Activated CD4-positive, alpha-beta T cell treated with anti-CD3 and anti-CD28 coated beads, Interleukin-2, amount 50 U/mL, for 16 hours (primary cell): ENCODE measurements around the gene TIMP2.
"Not testable (repeated sequence)": the region's sequence is repeated elsewhere in the genome, so short reads cannot be mapped to it uniquely, and the experiment has no call there.

Experiments
- DNase-seq: peaks from one replicate; pipeline ENCODE4 v3.0.0-alpha.2; 2020

TIMP2 gene

DNA sequence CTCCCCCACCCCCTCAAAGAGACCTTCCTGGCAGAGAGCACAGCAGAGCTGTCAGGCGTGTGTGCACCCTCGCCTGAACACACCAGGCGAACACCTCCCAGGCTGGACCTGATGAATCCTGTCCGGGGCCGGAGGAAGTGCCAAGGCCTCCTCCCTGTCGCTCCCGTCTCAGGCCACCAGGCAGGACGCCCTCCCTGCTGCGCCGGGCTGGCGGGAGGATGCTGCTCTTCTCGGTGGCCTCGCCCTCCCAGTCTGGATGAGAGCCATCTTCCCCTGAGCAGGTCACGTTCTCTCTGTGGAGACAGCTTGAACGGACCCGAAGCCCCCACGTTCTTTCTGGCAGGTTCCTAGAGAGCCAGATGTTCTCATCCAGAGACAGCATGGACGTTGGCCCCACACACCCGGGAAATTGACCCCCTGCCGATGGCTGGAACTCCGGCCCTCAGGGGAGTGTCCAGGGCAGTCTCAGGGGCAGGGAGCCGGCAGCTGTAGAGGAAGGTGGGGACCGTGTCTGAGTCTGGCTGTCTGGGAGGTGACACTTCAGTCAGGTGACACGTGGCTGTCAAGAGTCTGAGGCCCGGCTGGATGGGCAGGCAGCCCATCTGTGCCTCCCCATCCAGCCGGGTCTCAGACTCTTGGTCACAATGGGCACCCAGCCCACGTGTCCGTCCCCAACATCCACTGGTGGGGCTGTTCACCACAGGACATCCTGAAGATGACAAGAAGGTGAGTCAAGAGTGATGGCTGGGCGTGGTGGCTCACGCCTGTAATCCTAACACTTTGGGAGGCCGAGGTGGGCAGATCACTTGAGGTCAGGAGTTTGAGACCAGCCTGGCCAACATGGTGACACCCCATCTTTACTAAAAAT is 5.0 kb upstream of the TIMP2 start:
- no peak for DNase-seq

DNA sequence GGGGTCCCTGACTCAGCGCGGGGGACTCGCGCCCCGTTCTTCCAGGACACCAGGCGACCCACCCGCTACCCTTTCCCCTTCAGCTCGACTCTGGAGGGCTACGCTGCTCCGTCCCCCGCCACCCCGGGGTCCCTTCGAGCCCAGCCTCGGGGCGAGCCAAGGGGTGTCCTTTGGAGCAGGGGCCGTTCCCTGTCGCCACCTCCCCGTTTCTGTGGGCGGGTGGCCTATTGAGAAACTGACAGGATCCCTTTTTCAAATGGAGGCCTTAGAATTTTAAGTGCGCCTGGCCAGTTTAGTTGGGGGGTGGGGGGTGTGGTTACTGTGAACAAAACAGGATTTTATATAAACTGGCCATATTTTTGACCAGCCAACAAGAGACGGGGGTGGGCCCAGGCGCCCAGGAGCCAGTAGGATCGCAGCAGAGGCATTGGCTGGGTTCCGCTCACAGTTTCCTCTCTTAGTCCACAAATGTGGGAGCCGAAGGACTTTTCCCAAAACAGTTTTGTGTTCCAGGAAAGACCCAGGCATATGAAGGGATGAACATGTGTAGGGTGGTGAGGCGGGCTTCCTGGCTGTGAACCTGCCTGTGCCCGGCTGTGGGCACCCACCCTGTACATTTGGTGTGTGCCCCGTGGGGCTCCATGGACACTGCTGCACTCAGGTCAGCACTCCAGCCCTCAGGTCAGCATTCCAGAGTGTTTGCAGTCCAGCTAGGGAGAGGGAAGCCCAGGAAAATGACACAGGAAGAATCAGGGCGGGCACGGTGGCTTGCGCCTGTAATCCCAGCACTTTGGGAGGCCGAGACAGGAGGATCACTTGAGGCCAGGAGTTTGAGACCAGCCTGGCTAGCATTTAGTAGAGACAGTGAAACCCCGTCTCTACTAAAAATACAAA is 722 bp upstream of the TIMP2 start:
- no peak for DNase-seq

DNA sequence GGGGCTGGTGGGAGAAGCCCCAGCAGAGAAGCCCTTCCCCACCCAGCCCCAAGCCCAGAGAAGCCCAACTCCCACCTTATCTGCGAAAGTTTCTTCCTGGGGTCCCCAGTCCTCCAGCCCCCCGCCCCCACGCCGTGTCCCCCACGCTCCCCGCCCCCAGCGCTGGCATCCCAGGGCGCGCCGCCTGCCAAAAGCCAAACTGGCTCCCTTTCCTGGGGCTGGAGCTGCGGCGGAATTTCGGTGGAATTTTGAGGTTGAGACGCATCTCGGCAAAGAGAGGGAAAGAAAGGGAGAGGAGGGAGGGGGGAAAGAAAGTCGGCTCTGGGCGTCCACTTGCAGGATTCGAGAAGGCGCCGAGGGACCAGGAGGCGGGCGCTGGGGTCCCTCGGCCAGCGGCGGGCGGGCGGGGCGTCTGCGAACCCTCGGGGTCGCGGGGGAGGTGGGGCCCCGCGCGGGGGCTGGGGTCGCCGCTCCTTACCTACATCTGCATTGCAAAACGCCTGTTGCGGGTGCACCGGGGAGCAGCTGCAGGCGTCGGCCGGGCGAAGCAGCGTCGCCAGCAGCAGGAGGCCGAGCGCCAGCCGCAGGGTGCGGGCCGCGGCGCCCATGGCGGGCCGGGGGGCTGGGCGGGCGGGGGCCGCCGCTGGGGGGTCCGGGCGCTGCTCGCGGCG is 571 bp downstream of the TIMP2 start:
- no peak for DNase-seq

DNA sequence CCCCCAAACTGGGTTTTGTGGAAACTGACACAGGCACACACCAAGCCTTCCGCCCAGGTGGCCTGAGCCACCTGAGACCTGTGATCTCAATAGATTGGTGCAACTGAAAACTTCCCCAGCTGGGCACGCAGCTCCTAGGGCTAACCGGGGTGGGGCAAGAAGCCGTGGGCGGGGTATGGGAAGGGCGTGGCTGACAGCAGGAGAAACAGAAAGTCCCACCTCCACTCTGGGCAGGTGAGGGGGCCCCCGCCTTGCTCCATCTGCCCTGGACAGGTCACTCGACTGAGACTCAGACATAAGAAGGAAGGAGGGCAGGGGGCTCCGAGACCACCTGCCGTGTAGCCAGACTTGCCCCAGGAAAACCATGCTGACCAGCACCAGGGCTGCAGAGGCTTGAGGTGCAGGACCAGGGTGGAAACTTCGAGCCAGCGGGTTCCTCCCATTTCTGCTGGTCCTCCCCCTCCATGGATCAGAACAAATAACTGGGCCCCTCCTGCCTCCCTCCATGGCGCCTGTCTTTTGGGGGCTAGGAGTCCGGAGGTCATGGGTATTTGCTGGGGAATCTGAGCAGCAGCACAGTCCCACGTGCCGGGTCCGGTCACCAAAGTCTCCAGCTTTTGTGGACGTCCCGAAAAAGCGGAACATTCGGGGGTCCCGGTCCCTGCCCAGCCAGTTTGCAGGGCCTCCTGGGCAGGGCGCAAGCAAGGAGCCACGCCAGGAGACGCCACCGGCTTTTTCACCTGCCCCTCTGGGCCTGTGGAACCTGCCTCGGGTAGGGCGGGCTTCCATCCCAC is 1.3 kb downstream of the TIMP2 start:
- peak; percentile 35 for DNase-seq

DNA sequence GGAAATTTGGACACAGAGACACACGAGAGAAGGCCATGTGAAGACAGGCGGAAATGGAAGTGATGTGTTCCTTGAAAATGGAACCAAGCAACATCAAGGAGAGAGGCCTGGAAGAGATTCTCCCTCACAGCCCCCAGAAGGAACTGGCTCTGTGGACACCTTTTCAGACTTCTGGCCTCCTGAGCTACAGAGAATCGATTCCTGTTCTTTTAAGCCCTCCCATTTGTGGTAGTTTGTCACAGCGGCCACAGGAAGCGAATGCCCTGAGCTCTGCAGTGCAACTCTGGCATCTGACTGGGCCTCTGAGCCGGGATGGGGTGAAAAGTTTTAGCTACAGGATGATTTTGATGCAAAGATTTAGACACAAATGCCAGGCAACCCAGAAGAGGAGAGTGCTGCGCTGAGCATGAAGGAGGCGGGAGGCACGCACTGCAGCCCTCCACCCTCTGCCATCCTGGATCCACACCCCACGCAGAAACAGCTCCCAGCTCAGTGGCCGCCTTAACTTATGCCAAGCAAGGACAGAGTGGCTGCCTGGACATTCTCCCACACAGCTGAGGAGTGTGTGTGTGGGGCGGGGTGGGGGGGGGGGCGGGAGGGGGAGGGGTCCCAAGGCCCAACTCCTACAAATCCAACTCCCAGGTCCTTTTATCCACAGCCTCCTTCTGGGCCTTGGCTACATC is 2.2 kb downstream of the TIMP2 start:
- DNase-seq: no peak

DNA sequence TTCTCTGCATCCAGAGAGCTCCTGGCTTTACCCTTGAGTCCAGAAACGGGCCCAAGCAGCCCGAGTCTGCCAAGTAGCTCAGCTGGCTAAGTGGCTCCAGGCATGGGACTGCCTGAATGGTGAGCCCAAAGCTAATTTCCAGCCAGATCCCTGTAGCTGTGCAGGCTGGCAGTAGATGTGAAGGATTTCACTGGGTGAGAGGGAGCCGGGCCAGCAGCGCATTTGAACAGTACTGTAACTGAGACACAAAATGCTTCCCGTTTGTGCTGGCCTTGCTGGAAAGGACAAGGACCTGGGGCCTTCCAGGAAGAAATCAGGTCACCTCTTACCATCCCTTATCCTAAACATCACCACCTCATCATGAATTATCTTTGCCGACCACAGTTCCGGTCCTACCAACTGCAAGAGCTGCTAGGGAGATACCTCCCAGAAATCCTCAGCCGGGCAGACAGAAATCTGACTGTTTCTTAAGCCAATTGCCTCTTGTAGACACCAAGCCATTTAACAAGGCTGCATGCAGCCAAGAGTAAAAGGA is 3.7 kb downstream of the TIMP2 start:
- DNase-seq: no peak

DNA sequence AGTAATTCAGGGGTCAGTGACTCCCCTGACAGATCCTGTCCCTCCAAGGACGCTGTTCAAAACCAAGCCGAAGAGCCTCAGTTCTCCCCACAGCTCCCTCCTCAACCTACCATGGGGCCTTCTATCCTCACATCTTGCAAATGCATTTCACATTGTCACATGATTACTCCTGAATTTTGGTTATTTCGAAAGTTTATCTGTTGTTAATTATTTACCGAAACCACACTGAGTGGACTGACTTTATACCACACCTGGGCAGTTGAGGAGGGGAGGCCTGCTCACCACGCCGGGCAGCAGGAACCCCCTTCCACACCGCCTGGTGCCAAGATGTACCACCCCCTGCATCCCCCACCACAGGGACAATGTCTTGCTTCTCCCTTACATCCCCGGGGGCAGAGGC is 4.7 kb downstream of the TIMP2 start:
- DNase-seq: no peak

DNA sequence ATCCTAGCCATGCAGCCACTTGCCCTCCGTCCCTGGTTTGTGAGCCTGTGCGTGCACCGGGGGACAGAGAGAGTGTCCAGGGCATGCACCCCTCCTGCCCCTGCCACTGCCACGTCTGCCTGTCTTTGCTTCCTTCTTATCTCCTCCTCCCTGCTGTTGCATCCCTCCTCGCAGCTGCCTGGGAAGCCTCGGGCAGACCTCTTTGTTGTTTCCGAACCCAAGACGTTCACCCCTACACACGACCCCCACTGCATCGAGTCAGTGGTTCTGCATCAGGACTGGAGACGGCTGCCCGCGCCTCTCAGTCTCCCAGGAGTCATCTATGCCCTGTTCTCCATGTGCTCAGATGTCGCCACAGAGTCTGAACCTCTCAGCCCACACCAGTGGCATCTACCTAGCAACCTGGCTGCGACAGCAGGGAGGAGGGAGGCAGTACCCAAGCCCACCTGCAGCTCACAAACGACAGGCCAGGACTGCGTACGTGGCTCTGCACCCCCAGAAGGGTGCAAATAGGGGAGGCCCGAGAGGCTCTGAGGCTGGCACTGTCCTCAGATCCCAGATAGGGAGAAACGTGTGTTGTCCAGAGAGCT is 5.2 kb downstream of the TIMP2 start:
- no peak for DNase-seq

DNA sequence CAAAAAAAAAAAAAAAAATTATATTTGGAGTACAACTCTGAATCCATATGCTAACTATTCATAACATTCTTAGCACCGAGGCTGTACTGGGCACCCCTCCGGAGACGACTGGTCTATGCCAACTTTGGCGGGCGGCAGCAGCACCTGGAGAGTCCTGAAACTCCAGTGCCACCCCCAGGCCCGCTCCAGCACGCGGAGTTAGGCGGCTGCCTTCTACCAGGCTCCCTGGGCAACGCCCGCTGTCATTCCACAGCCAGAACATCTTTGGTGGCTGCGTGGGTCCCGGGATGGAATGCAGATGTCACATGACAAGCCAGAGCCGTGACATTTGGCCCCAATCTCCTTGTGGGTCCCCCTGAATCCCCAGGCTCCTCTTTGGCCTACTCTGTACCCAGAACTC is 6.2 kb downstream of the TIMP2 start:
- no peak for DNase-seq

DNA sequence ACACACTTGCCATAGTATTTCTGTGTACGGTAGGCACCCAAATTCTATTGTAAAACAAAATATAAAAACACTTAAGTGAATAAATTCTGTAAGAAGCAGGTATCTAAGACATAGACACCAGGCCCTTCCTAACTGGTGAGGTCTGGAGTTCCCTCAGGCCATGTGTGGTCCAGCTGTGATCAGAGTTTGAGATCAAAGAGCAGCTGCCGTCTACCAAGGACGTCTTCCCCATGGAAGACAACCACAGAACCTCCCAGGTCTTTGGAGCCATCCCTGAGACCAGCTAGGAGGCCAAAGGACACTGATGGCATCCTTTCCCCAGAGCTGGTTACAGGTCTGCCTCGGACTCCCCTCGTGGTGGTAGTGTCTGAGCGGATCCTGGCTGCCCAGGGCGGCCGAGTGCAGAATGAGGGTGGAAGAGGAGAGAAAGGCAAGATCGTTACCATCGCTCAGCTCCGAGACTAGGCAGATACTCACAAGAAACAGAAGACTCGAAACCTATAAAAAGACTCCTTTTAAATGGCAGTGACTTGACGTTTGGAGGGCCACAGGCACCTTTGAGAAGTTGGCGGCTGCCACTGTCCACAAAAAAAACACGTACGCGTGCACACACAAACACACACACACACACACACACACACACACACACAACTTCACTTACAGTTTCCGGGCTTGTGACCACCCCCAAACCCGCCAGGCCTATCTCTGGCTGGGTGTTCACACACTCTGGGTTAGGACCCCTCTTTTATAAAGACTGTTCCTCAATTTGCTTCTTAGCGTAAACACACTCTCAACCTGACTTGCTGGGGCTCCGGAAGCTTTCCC is 7.5 kb downstream of the TIMP2 start:
- DNase-seq: no peak

DNA sequence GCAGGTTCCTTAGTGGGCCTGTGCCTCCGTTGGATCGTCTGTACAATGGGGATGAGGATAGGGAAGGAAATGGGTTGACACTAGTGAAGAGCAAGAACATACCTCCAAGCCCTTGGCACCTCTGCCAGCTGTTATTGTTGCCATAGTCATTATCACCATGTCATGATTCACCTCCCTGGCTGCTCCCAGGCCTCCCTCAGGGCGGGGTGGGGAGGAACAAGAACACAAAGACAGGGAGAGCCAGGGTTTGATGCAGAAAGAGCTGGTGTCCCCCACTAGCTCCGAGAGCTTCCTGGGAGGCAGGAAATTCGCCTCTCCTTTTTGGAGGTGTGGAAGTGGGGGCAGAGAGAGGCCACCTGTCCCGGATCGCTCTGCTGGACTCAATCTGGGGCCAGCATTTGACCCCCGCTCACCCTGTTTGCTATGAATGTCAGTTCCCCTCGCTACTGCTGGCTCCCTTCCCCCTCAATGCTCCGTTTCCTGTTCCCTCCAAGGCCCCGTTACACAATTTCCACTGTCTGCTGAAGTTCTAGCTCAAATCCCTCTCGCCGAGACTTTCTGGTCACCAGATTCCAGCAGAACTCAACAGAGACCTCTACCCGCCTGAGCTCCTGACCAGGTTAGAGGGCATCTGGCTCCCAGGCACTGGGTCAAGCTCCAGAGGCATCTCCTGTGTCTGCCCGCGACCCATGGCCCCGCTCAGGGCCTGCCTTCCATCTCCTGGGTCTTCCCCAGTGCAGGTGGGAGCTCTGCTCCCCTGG is 9.1 kb downstream of the TIMP2 start:
- DNase-seq: no peak

DNA sequence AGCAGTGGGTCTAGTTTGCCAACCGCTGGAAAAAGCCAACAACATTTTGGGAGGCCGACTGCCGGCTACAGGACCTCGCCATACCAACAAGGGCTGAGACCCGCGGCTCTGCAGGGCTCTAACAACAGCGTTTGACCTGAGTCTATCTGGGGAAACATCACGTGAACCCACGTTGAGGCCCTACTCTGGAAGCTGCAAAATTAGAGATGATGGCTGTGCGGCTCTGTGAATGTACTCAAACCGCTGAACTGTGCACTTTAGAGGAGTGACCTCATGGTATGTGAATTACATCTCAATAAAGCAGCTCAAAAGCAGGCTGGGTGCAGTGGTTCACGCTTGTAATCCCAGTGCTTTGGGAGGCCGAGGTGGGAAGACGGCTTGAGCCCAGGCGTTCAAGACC is 12.1 kb downstream of the TIMP2 start:
- no peak for DNase-seq

DNA sequence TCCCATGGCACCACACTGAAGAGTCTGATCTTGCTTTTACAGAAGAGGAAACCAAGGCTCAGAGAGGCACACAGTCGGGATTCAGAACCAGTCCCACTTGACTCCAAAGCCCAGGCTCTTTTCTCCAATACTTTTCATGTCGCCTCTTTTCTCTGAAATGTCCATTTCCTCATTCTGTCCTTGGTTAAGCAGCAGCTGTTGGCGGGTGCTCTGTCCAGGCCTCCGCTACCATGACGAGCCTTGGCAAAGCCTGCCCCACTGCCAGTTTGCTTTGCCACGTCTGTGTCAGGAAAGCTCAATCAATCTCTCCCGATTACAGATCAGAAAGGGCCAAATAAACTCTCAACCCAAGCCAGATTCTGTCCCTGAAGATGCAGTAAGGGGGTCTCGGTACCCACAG is 13.1 kb downstream of the TIMP2 start:
- no peak for DNase-seq

DNA sequence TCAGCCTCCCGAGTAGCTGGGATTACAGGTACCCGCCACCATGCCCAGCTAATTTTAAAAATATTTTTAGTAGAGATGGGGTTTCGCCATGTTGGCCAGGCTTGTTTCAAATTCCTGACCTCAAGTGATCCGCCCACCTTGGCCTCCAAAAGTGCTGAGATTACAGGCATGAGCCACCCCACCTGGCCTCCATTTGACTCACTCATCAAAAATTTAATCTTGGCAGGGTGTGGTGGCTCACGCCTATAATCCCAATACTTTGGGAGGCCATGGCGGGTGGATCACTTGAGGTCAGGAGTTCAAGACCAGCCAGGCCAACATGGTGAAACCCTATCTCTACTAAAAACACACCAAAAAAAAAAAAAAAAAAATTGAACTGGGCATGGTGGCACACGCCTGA is 13.6 kb downstream of the TIMP2 start:
- not testable (repeated sequence) for DNase-seq

DNA sequence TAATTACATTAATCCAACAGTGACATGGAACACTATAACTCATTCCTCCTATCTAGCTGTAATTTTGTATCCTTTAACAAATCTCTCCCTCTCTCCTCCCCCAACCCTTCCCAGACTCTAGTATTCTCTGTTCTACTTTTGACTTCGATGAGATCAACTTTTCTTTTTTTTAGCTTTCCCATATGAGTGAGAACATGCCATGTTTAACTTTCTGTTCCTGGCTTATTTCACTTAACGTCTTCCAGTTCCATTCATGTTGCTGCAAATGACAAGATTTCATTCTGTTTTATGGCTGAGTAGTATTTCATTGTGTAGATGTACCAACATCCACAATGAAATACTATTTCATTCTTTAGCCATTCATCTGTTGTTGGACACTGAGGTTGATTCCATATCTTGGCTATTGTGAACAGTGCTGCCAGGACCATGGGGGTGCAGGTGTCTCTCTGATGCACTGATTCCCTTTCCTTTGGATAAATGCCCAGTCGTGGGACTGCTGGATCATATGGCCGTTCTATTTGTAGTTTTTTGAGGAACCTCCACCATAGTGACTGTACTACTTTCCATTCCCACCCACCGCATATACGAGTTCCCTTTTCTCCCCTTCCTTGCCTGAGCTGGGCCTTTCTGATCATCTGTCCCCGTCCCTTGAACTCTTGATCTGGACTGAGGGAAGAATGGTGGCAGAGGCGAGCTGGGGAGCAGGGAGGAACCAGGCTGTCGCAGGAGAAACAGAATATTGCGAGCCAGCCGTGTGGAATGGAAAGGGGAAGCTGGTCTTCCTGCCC is 14.5 kb downstream of the TIMP2 start:
- no peak for DNase-seq

DNA sequence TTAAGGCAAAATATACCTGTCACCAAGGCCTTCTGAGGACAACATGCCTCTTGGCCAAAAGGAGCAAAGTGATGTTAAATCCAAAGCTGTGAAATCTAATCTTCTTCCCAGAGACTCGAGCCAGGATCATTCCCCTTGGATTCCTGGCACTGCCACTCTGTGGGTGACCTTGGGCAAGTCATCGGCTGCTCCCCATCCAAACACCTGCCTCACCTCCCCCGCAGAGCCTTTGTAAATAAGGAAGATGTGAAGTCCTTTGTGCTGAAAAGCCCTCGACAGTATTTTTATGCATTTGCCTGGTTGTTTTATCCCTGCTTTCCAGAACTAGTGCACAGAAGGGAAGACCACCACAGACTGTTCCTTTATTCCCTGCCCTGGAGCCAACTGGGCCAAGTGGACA is 16.8 kb downstream of the TIMP2 start:
- no peak for DNase-seq

DNA sequence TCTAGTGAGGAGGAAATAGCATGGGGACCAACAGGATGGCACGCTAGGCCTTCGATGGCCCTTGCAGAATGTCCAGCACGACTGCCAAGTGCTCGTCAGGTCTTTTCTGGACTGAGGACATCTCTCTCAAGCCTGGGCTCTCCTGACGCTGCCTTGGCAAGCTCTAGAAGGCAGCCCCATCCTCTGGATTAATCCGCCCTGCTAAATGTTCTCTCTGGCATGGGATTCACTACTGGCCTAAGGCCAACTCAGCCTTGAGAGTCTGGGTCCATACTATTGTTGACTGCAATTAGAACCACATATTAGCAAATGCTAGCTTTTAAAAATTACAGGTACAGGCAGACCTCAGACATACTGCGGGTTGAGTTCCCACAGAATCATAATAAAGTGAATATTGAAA is 19.6 kb downstream of the TIMP2 start:
- DNase-seq: no peak

DNA sequence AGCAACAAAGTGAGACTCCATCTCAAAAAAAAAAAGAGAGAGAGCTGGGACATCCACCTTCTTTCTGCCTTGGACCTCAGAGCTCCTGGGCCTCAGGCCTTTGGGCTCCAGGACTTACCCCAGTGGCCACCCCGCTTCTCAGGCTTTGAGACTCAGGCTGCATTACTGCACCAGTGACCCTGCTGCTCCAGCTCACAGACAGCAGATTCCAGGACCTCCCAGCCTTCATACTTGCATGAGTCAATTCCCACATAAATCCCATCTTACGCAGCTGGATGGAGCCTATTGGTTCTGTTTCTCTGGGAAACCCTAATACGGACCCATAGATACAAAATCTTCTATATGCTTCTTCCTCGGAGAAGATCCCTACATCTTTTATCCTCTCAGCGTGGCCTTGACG is 20.1 kb downstream of the TIMP2 start:
- DNase-seq: no peak

DNA sequence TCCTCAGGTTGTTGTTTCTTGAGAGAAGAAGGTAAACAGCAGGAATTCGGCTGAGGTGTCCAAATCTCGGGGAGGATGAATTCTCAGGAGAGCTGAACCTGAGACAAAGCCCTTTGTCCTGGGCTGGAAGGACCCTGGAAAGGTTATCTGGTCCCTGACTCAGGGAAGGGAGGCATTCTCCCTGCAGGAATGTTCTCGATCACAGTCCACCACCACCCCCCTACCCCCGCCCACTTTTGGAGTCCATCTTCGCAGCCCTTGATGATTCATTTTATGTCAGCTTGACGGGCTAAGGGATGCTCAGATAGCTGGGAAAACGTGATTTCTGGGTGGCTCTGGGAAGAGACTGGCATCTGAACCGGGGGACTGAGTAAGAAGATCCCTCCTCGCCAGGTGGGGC is 20.8 kb downstream of the TIMP2 start:
- DNase-seq: no peak
